UCSD-AML1 (cell line): Measurements from ENCODE around the gene MRM3.
"Not testable (repeated sequence)": the region's sequence is repeated elsewhere in the genome, so short reads cannot be mapped to it uniquely, and the experiment has no call there.

ENCODE experiments used
- DNase-seq: peaks from one replicate; lab custom pipeline; 2025; ENCODE audit not compliant: unreplicated experiment; lab: John Stamatoyannopoulos, UW

Gene MRM3

DNA sequence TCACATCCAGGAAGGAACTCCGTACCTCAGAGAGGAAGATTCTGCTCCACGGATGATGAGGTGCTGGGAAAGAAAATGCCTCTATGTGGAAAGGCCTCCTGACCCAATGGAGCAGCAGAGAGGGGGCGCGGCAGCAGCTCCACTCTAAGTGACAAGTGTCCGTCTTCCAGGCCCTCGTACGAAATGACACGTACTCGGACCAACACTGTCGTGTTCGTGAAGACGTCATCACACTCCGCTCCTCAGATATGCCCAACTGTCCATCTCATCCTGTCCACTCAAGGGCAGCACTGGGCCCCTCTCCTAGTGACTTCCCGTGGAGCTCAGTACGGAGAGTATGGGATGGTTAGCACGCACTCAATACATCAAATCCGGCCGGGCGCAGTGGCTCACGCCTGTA lies 32.2 kb downstream of the MRM3 start:
- DNase-seq = no peak

DNA sequence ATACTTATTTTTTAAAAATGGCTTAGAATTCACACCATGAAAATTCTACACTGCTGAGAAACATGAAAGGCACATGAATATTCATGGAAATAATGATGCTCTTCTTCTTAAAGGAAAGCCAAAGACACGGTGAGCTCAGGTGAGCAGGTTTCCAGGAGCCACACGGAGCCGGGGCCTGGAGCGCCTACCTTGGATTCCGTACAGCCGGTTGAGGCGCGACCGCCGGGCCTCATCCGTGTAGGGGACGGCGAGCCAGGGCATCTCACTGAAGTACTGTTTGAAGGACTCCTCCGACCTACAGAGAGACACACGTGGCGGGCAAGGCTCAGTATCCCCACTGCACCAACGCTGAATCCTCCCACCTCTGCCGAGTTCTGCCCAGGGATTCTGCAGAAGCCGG lies 37.1 kb downstream of the MRM3 start:
- no peak for DNase-seq

- DNase-seq = no peak
These were observed 41.3 kb downstream of the MRM3 start for GRCh38 chr17:823501-823902.

DNA sequence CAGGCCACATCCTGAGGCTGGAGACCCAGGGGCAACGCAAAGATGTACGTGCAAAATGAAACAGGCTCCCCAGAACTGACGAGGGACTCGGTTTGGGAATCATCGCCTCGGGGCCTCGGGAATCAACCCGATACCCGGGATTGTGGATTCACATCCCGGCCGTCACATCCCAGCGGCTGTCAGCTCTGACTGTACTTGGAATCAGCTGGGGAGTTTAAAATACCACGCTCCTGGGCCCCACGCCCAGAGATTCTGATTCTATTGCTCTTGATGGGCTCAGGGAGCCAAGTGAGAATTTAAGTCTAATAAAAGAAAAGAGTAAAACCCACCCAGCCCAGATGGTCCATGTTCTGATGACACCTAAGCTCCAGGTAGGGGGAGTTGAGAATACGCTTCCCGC lies 42.2 kb downstream of the MRM3 start:
- DNase-seq = no peak

GRCh38 chr17:825216-825615 lies 43.1 kb downstream of the MRM3 start:
- DNase-seq = no peak

DNA sequence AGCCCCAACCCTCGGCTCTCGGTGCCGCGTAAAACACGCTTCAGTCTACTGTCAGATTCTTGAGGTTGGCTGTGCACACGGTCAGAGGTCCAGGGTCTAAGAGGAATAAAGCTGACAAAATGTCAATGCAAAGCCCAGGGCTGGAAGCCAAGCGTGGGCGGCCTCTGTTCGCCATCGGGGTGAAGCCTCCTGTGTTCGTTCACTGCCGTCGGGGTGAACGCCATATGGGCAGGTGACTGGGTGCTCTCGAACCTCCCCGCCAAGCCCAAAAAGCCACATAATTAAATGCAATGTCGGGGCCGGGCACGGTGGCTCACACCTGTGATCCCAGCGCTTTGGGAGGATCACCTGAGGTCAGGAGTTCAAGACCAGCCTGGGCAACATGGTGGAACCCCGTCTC lies 44.6 kb downstream of the MRM3 start:
- no peak for DNase-seq

DNA sequence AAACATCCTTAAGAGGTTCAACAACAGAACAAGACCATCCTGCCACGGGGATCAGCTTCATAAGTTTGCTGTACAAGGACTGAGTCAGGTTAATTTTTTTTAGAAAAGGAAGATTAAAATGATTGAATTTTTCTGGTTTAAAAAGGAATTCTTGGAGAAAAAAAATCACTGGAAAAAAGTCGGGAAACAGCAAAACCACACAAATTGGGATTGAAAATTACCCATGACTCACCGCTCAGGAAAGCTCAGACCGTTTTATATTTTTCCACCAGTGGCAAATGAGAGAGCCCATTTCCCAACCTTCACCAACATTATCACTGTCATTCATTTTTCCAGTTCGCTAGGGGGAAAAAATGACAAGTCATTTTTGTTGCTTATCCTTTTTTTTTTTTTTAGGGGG lies 46.6 kb downstream of the MRM3 start:
- DNase-seq = no peak

GRCh38 chr17:829614-830013 lies 47.5 kb downstream of the MRM3 start:
- DNase-seq = not testable (repeated sequence)

GRCh38 chr17:830381-830780 lies 48.2 kb downstream of the MRM3 start:
- DNase-seq = no peak

DNA sequence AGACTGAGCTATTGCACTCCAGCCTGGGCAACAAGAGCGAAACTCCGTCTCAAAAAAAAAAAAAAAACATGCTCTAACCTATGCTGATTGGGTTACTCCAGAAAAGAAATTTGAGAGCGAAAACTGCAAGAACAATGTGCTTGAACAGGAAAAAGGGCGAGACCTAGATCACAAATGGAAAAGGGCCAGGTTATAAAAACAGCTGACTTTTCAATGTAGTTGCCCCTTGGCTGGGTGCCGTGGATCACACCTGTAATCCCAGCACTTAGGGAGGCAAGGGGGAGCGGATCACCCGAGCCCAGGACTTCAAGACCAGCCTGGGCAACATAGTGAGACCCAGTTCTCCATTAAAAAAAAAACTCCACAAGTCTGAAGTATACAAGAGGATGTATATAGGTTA lies 48.8 kb downstream of the MRM3 start:
- no peak for DNase-seq

DNA sequence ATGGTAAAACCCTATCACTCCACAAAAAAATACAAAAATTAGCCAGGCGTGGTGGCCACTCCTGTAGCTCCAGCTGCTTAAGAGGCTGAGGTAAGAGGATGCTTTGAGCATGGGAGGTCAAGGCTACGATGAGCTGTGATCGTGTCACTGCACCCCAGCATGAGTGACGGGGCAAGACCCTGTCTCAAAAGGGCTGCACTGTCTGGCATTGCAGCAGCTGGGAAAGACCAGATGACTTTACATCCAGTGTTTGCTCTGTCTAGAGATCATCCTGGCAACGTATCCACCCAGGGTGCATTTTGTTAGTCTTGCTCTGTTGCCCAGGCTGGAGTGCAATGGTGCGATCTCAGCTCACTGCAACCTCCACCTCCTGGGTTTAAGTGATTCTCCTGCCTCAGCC lies 52.0 kb downstream of the MRM3 start:
- no peak for DNase-seq

GRCh38 chr17:835263-835662 lies 53.1 kb downstream of the MRM3 start:
- DNase-seq = no peak

DNA sequence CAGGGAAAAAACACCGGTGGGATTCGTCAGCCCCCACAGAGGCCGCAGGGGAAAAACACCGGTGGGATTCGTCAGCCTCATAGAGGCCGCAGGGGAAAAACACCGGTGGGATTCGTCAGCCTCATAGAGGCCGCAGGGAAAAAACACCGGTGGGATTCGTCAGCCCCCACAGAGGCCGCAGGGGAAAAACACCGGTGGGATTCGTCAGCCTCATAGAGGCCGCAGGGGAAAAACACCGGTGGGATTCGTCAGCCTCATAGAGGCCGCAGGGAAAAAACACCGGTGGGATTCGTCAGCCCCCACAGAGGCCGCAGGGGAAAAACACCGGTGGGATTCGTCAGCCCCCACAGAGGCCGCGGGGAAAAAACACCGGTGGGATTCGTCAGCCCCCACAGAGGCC lies 53.6 kb downstream of the MRM3 start:
- not testable (repeated sequence) for DNase-seq

DNA sequence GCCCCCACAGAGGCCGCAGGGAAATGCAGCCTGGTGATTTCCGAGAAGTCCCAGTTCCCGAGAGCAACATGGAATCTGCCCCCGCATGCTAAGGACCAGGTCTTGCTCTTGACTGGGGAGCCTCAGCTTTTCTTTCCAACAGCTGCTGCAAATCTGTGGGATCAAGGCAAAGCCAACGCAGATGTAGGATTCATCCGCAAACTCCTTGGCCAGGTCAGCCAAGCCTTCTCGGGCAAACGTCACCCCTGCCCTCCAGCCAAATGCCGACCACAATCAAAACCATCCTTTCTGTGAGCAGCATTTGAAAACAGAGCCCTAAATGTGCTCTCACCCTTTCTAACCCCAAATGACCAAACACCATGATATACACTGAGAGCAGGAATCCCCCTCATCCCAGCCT lies 54.0 kb downstream of the MRM3 start:
- DNase-seq = no peak

DNA sequence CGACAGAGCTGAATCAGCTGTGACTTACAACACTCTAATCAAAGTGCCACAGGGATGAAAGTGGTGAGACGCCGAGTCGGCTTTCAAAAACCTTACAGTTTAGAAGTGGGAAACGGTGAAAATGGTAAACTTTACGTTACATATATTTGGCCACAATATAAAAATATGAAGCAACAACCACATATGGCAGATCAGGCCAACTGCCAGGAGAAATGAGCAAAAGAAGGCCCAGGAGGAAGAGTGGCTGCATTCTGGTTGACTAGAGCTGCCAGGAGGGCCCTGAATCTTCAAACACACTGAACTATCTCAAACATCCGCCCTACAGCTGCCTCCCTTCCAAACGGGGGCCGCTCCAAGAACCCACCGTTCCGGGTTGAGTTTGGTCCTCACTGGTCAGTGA lies 56.3 kb downstream of the MRM3 start:
- DNase-seq = no peak

DNA sequence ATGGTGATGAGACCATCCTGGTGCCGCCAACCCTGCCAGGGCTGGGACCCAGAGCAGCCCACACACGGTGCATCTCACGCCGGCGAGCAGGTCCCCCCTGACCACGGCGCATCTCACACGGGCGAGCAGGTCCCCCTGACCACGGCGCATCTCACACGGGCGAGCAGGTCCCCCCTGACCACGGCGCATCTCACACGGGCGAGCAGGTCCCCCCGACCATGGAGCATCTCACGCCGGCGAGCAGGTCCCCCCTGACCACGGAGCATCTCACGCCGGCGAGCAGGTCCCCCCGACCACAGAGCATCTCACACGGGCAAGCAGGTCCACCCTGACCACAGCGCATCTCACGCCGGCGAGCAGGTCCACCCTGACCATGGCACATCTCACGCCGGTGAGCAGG lies 59.2 kb downstream of the MRM3 start:
- DNase-seq = no peak
